GM19023 (cell line): ENCODE data around the gene RAMP1.

Source experiments
- ATAC-seq: cut with Tn5 transposase; IDR thresholded peaks from one replicate; pipeline ENCODE4 v1.9.1; 2021; ENCODE audit warnings: mild to moderate bottlenecking, moderate library complexity; ENCODE audit not compliant: unreplicated experiment

RAMP1 gene

GRCh38 chr2:237876061-237876526 lies 16.7 kb downstream of the RAMP1 start:
- ATAC-seq: no peak

GRCh38 chr2:237876532-237876931 lies 17.1 kb downstream of the RAMP1 start:
- ATAC-seq: no peak

GRCh38 chr2:237876951-237877491 lies 17.6 kb downstream of the RAMP1 start:
- no peak for ATAC-seq

- no peak for ATAC-seq
These were observed 18.3 kb downstream of the RAMP1 start for GRCh38 chr2:237877576-237878307.

- no peak for ATAC-seq
These were observed 19.1 kb downstream of the RAMP1 start for GRCh38 chr2:237878321-237879057.

- no peak for ATAC-seq
These were observed 19.6 kb downstream of the RAMP1 start for GRCh38 chr2:237879058-237879430.

GRCh38 chr2:237879991-237880560 lies 20.7 kb downstream of the RAMP1 start:
- ATAC-seq: no peak

GRCh38 chr2:237882510-237883481 lies 23.4 kb downstream of the RAMP1 start:
- ATAC-seq: no peak

GRCh38 chr2:237883951-237884446 lies 24.6 kb downstream of the RAMP1 start:
- ATAC-seq: no peak

GRCh38 chr2:237884681-237885080 lies 25.3 kb downstream of the RAMP1 start:
- ATAC-seq: no peak

- no peak for ATAC-seq
These were observed 25.9 kb downstream of the RAMP1 start for GRCh38 chr2:237885111-237885930.

GRCh38 chr2:237885931-237886684 lies 26.7 kb downstream of the RAMP1 start:
- no peak for ATAC-seq

- ATAC-seq: no peak
These were observed 27.5 kb downstream of the RAMP1 start for GRCh38 chr2:237886685-237887481.

- ATAC-seq: no peak
These were observed 29.0 kb downstream of the RAMP1 start for GRCh38 chr2:237888389-237888788.

GRCh38 chr2:237889016-237889415 lies 29.6 kb downstream of the RAMP1 start:
- ATAC-seq: no peak

- no peak for ATAC-seq
These were observed 30.4 kb downstream of the RAMP1 start for GRCh38 chr2:237889811-237890210.

- ATAC-seq: no peak
These were observed 33.1 kb downstream of the RAMP1 start for GRCh38 chr2:237892478-237892877.
